ENCODE measurements around the gene PGGHG. TPM values are rescaled to one million over a fixed set of nuclear protein-coding genes. Genes with fewer than 3 reads are reported as not detected.

PGGHG gene
- total RNA-seq, 2 experiments from 2014 or later: 670 to 671 TPM

DNA sequence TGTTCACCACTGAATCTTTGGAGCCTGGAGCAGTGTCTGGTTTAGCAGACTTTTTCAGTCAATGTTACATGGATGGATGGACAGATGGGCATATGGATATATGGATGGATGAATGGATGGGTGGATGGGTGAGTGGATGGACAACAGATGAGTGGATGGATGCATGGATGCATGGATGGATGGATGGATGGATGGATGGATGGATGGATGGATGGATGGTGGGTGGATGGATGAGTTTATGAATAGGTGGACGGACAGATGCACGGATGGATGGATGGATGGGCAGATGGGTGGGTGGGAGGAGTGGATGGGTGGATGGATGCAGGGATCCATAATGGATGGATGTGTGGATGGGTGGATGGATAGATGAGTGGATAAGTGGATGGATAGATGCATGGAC is 33.1 kb upstream of the PGGHG start:
- Histone ChIP-seq H3K27ac (ENCODE audit: low read depth in 1 of 2, low read length in 2 of 2) (no peak overlapping the region), H3K4me3 (ENCODE audit: low read length) (no peak overlapping the region), H3K27me3 (ENCODE audit: control insufficient read depth in 1 of 2, insufficient read depth in 2 of 2, low read length in 2 of 2) (no peaks in the 10 kb centered on the region), H3K9me3 (ENCODE audit: control insufficient read depth in 1 of 2, insufficient read depth in 1 of 2, low read length in 2 of 2) (no peaks in the 10 kb centered on the region), H3K4me1 (ENCODE audit: insufficient read depth, low read length) (peaks cover 3% of the 10 kb centered on the region), H3K36me3 (ENCODE audit: insufficient read depth, low read length) (peaks cover 29% of the 10 kb centered on the region)
- CTCF ChIA-PET: no interaction called here
- Mint-ChIP-seq H3K9me3 (no peaks in the 10 kb centered on the region), H3K36me3 (ENCODE audit: low read depth) (peaks cover 33% of the 10 kb centered on the region), H3K27ac (no peak overlapping the region), H3K27me3 (no peaks in the 10 kb centered on the region), H3K4me3 (peak overlapping the region; percentile 38), H3K4me1 (ENCODE audit: low read depth) (peaks cover 9% of the 10 kb centered on the region)
- intact Hi-C loops (cut with DNase I, micrococcal nuclease): no loop called here
- ATAC-seq (ENCODE audit: poor library complexity) (no peak), DNase-seq (no peak)
- POLR2A ChIA-PET: interaction anchor here (0.9 to 1.1 kb wide), 2 partner anchors 19 to 52 kb away, joined by 3 read pairs; partner anchors contain the start of genes IFITM2 and PSMD13
- TF ChIP-seq, protein P1, sequence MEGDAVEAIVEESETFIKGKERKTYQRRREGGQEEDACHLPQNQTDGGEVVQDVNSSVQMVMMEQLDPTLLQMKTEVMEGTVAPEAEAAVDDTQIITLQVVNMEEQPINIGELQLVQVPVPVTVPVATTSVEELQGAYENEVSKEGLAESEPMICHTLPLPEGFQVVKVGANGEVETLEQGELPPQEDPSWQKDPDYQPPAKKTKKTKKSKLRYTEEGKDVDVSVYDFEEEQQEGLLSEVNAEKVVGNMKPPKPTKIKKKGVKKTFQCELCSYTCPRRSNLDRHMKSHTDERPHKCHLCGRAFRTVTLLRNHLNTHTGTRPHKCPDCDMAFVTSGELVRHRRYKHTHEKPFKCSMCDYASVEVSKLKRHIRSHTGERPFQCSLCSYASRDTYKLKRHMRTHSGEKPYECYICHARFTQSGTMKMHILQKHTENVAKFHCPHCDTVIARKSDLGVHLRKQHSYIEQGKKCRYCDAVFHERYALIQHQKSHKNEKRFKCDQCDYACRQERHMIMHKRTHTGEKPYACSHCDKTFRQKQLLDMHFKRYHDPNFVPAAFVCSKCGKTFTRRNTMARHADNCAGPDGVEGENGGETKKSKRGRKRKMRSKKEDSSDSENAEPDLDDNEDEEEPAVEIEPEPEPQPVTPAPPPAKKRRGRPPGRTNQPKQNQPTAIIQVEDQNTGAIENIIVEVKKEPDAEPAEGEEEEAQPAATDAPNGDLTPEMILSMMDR (IDR thresholded peaks at IDR 0.05): no peak

DNA sequence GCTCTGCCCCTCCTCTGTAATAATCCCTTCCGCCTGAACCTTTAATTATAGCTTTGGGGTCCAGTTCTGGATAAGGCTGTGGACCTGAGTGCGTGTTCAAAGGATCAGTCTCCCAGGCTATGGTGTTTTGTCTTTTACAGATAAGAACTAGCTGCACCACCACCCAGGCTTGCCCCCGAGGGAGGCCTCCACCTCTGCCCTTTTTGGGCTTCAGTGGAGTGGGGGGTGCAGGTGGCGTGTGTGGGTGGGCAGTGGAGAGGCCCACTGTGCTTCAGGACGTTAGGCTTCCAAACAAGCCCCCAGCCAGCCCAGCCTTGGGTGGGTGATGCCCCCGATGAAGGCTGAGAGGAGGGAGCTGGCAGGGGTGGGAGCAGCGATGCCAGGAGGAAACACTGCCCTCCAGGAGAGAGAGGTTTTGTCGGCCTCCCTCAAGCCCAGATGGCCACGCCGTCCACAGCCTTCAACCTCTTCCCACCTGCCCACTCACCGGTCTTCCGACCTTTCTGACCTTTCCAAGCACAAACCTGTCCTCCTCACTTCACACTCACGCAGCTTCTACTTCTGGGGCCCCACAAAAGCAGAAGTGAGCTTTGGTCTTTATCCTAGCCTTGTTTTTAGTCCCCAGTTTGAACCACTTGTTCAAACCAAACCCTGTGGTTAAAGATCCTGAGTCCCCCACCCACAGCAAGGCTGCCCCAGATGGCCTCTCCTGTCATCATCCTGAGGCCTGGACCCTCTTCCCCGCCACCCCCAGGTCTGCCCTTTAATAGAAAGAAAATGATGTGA is 31.8 kb upstream of the PGGHG start:
- no peaks in the 10 kb centered on the region for H3K4me1 Mint-ChIP-seq (ENCODE audit: low read depth)
- no peak for DNase-seq
- peaks cover 17% of the 10 kb centered on the region for H3K36me3 ChIP-seq (ENCODE audit: insufficient read depth, low read length)
- ATAC-seq (ENCODE audit: poor library complexity): no peak
- no peak overlapping the region for H3K4me3 Mint-ChIP-seq
- no peaks in the 10 kb centered on the region for H3K27me3 ChIP-seq (ENCODE audit: control insufficient read depth in 1 of 2, insufficient read depth in 2 of 2, low read length in 2 of 2)
- no peaks in the 10 kb centered on the region for H3K27me3 Mint-ChIP-seq
- TF ChIP-seq, protein P1 (IDR thresholded peaks at IDR 0.05): no peak
- no peak overlapping the region for H3K4me3 ChIP-seq (ENCODE audit: low read length)
- H3K27ac ChIP-seq (ENCODE audit: low read depth in 1 of 2, low read length in 2 of 2): no peak overlapping the region
- H3K9me3 Mint-ChIP-seq: no peaks in the 10 kb centered on the region
- no peak overlapping the region for H3K27ac Mint-ChIP-seq
- no peaks in the 10 kb centered on the region for H3K4me1 ChIP-seq (ENCODE audit: insufficient read depth, low read length)
- CTCF ChIA-PET: interaction anchor here (1.2 kb wide), 1 partner anchor 23 kb away, joined by 3 read pairs; no protein-coding TSS in a partner anchor
- peaks cover 20% of the 10 kb centered on the region for H3K36me3 Mint-ChIP-seq (ENCODE audit: low read depth)
- no peaks in the 10 kb centered on the region for H3K9me3 ChIP-seq (ENCODE audit: control insufficient read depth in 1 of 2, insufficient read depth in 1 of 2, low read length in 2 of 2)
- POLR2A ChIA-PET: no interaction called here
- intact Hi-C loops (cut with DNase I, micrococcal nuclease): no loop called here

DNA sequence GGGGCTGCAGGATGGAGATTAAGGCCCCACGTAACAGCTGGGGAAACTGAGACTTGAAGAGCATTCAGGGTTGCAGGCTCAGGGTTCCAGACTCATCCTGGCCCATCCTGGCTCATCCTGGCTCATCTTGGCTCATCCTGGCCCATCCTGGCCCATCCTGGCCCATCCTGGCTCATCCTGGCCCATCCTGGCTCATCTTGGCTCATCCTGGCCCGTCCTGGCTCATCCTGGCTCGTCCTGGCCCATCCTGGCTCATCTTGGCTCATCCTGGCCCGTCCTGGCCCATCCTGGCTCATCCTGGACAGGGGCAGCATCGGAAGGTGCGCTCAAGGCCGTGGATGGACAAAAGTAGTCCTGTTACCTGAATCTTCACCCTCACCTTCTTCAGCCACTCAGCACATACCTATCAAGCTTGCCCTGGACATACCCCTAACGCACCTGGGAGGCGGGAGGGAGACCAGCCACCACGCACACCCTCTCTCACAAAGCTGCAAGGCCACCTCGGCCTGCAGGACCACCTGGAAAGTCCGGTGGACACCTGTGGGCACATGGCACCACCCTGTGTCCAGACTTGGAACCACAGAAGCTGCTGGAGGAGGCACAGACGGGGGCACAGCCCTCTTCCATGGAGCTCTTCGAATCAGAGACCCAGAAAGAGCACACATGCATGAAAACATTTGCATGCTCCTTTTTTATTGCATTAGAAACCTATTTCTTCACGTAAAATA is 31.0 kb upstream of the PGGHG start:
- Mint-ChIP-seq H3K27ac (no peak overlapping the region), H3K9me3 (no peaks in the 10 kb centered on the region), H3K27me3 (no peaks in the 10 kb centered on the region), H3K4me1 (ENCODE audit: low read depth) (no peaks in the 10 kb centered on the region), H3K36me3 (ENCODE audit: low read depth) (peaks cover 12% of the 10 kb centered on the region), H3K4me3 (no peak overlapping the region)
- Histone ChIP-seq H3K36me3 (ENCODE audit: insufficient read depth, low read length) (peaks cover 9% of the 10 kb centered on the region), H3K4me1 (ENCODE audit: insufficient read depth, low read length) (no peaks in the 10 kb centered on the region), H3K4me3 (ENCODE audit: low read length) (no peak overlapping the region), H3K27me3 (ENCODE audit: control insufficient read depth in 1 of 2, insufficient read depth in 2 of 2, low read length in 2 of 2) (no peaks in the 10 kb centered on the region), H3K27ac (ENCODE audit: low read depth in 1 of 2, low read length in 2 of 2) (no peak overlapping the region), H3K9me3 (ENCODE audit: control insufficient read depth in 1 of 2, insufficient read depth in 1 of 2, low read length in 2 of 2) (no peaks in the 10 kb centered on the region)
- intact Hi-C loops (cut with DNase I, micrococcal nuclease): no loop called here
- TF ChIP-seq, protein P1 (IDR thresholded peaks at IDR 0.05): no peak
- ATAC-seq (ENCODE audit: poor library complexity): no peak
- no peak for DNase-seq
- ChIA-PET POLR2A (no interaction called here), CTCF (interaction anchor here (1.2 kb wide), 1 partner anchor 22 kb away, joined by 3 read pairs; no protein-coding TSS in a partner anchor)
